A673 (cell line): ENCODE data around the gene OSGEP. TPM values are rescaled to one million over a fixed set of nuclear protein-coding genes. Genes with fewer than 3 reads are reported as not detected.

Experiments used
- BruUV-seq: library from RNA; stranded (reverse); fragments of 400-500 nt; replicated peaks from 2 replicates; lab custom pipeline; 2021; lab: Mats Ljungman, UMichigan
- CTCF ChIA-PET: fragments of 300-600 bp; sonication (Branson Sonifier 250); formaldehyde crosslinking; loops from one replicate; lab custom pipeline; 2022; ENCODE audit warnings: antibody characterized with exemption; lab: Charles Lee
- POLR2A ChIA-PET: fragments of 300-600 bp; sonication (Branson Sonifier 250); formaldehyde crosslinking; loops from one replicate; lab custom pipeline; 2022; ENCODE audit warnings: antibody characterized with exemption; ENCODE audit not compliant: low non-redundant PET; lab: Charles Lee
- DNase-seq: peaks from one replicate; pipeline ENCODE4 v3.0.0-alpha.2; 2015; ENCODE audit warnings: low spot score
- H3K27ac ChIP-seq: fragments of 200-600 bp; sonication (generic); 2 replicates; pipeline ENCODE4 v1.5.1; 2016; ENCODE audit warnings: mixed run types, low read depth, mild to moderate bottlenecking, mixed read lengths, antibody characterized with exemption, low read length; ENCODE audit not compliant: poor library complexity, severe bottlenecking
- H3K27me3 ChIP-seq: fragments of 200-600 bp; sonication (generic); replicated peaks from 2 replicates; pipeline ENCODE4 v1.6.1; 2017; ENCODE audit warnings: mixed run types, low read depth, mild to moderate bottlenecking, mixed read lengths, antibody characterized with exemption, low read length; ENCODE audit not compliant: insufficient read depth, poor library complexity
- H3K36me3 ChIP-seq: fragments of 200-600 bp; sonication (generic); 2 replicates; pipeline ENCODE4 v1.6.1; 2016; ENCODE audit warnings: mixed run types, mild to moderate bottlenecking, mixed read lengths, antibody characterized with exemption, low read length; ENCODE audit not compliant: insufficient read depth, poor library complexity, severe bottlenecking
- H3K4me1 ChIP-seq: fragments of 200-600 bp; sonication (generic); 2 replicates; pipeline ENCODE4 v1.6.1; 2017; ENCODE audit warnings: mixed run types, mild to moderate bottlenecking, mixed read lengths, antibody characterized with exemption, low read length; ENCODE audit not compliant: insufficient read depth, poor library complexity, severe bottlenecking
- H3K4me3 ChIP-seq: fragments of 200-600 bp; sonication (generic); 2 replicates; pipeline ENCODE4 v1.5.1; 2016; ENCODE audit warnings: low read depth, mixed run types, mild to moderate bottlenecking, mixed read lengths, low read length; ENCODE audit not compliant: poor library complexity, severe bottlenecking
- H3K9me3 ChIP-seq: fragments of 200-600 bp; sonication (generic); 2 replicates; pipeline ENCODE4 v1.6.1; 2016; ENCODE audit warnings: mixed run types, low read depth, mild to moderate bottlenecking, mixed read lengths, antibody characterized with exemption, low read length; ENCODE audit not compliant: poor library complexity, severe bottlenecking
- EZH2 ChIP-seq: fragments of 200-600 bp; sonication (generic); IDR thresholded peaks from 2 replicates; pipeline ENCODE4 v1.6.1; 2017; ENCODE audit warnings: borderline replicate concordance, low read depth, mild to moderate bottlenecking, mixed read lengths, antibody characterized with exemption, low read length; ENCODE audit not compliant: poor library complexity, severe bottlenecking
- intact Hi-C: fragments of 100-400 bp; cut with micrococcal nuclease; formaldehyde crosslinking; loops from one replicate; pipeline ENCODE4 v1.10.0; 2022; ENCODE audit not compliant: unreplicated experiment
- total RNA-seq: library from RNA; stranded (reverse); gene quantifications from 2 replicates; pipeline ENCODE4 v1.2.3, GENCODE V29; 2021
- TF ChIP-seq, protein P1 (sequence below): fragments of 300-800, 200-600 bp; sonication (generic); conservative IDR thresholded peaks from 2 replicates; pipeline ENCODE4 v1.5.1; 2017; ENCODE audit warnings: low read depth, mild to moderate bottlenecking, antibody characterized with exemption, low read length, moderate library complexity, mixed read lengths

The OSGEP gene
- total RNA-seq, 1 experiment from 2014 or later, result 67.8 TPM

DNA sequence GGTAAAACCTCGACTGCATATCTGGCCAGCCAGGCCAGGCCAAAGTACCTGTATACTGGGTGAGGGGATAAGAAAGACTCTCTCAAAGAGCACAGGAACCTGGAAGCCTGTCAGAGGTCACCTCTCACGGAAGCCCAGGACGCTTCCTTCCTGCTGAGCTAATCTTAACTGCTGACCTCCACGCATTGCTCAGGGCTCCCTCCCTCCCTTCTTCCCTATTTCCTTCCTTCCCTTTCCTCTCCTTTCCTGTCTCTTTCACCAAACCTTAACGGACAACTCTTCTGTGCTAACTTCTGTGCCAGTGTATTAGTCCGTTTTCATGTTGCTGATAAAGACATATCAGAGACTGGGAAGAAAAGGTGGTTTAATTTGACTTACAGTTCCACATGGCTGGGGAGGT lies 36.0 kb upstream of the OSGEP start:
- Histone ChIP-seq H3K27ac (no peak overlapping the region), H3K4me3 (no peak overlapping the region), H3K36me3 (no peaks in the 10 kb centered on the region), H3K27me3 (no peaks in the 10 kb centered on the region), H3K9me3 (no peaks in the 10 kb centered on the region), H3K4me1 (no peaks in the 10 kb centered on the region)
- POLR2A ChIA-PET, result no interaction called here
- no peak for TF ChIP-seq EZH2
- TF ChIP-seq, protein P1, sequence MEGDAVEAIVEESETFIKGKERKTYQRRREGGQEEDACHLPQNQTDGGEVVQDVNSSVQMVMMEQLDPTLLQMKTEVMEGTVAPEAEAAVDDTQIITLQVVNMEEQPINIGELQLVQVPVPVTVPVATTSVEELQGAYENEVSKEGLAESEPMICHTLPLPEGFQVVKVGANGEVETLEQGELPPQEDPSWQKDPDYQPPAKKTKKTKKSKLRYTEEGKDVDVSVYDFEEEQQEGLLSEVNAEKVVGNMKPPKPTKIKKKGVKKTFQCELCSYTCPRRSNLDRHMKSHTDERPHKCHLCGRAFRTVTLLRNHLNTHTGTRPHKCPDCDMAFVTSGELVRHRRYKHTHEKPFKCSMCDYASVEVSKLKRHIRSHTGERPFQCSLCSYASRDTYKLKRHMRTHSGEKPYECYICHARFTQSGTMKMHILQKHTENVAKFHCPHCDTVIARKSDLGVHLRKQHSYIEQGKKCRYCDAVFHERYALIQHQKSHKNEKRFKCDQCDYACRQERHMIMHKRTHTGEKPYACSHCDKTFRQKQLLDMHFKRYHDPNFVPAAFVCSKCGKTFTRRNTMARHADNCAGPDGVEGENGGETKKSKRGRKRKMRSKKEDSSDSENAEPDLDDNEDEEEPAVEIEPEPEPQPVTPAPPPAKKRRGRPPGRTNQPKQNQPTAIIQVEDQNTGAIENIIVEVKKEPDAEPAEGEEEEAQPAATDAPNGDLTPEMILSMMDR, result no peak
- DNase-seq, result no peak
- CTCF ChIA-PET, result no interaction called here
- no TSS peak for BruUV-seq
- intact Hi-C loops, result no loop called here

DNA sequence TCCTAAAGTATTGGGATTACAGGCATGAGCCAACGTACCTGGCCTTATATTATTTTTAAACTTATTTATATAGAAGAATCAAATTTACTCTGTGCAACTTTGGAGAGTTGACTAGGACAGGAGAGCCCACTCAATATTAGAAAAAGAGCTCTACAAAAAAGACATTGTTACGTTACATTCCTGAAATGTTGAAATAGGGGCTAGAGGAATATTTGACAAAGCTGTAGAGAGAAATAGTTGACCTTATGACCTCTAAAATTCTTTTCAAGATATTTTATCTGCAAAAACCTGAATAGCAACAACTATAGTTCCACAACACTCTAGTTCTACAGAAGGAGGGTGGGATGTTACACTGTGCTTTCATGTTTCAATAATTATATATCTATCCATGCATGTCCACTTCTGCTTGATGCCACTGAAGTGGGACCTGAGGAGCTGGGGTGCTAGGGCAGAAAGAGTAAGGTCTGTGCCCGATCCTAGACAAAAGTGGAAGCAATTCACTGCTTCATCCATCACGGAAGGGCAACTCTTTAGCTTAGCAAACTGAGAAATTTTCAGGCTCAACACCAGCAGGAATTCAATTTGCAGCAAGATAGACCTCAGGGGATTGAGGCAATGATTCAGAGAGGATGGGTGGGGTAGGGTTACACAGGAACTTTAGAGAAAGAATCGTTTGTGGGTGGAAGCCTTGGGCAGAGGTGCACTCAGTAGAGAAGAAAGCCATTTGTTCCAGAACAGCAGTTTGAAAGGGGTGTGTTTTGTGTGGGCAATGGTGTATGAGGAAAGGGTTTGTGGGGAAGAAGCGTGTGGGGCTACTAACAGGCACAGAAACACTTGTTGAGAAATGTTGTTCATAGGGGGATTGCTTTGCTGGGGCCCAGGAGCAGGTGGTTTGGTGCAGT lies 34.7 kb upstream of the OSGEP start:
- CTCF ChIA-PET, result no interaction called here

DNA sequence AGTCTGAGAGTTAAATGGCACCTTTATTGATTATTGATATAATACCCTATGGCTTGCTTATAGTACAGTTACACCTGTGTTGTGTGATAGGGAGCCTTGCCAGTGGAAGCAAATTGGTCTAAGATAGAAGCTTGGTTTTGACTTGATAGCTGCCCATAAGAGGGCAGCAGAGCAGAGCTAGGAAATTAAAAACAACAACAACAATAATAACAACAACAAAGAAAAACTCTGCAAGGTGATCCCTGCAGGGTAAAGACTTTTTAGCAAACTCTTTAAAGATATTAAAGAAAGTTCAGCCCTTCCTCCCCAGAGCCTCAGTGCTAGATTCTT lies 32.7 kb upstream of the OSGEP start:
- Histone ChIP-seq H3K36me3 (no peaks in the 10 kb centered on the region), H3K27me3 (no peaks in the 10 kb centered on the region), H3K27ac (no peak overlapping the region), H3K4me1 (no peaks in the 10 kb centered on the region), H3K4me3 (no peak overlapping the region), H3K9me3 (no peaks in the 10 kb centered on the region)
- no TSS peak for BruUV-seq
- ChIA-PET POLR2A (interaction anchor here (0.6 kb wide), 1 partner anchor 999 kb away, joined by 8 read pairs; no protein-coding TSS in a partner anchor), CTCF (no interaction called here)
- intact Hi-C loops, result no loop called here
- DNase-seq, result no peak
- TF ChIP-seq, protein P1, result no peak
- no peak for TF ChIP-seq EZH2

More for the DNA sequence above, 34.7 kb upstream of the OSGEP start:
- POLR2A ChIA-PET, result no interaction called here
- no peaks in the 10 kb centered on the region for H3K27me3 ChIP-seq
- BruUV-seq, result no TSS peak
- intact Hi-C loops, result no loop called here
- no peaks in the 10 kb centered on the region for H3K36me3 ChIP-seq
- TF ChIP-seq EZH2, result no peak
- TF ChIP-seq, protein P1, result no peak
- no peaks in the 10 kb centered on the region for H3K4me1 ChIP-seq
- no peak overlapping the region for H3K4me3 ChIP-seq
- DNase-seq, result no peak
- no peak overlapping the region for H3K27ac ChIP-seq
- H3K9me3 ChIP-seq, result no peaks in the 10 kb centered on the region
